HEK293 (cell line): ENCODE data around the gene CPA2.
A peak's percentile ranks its signal among the peaks of the same experiment; 100 is the strongest.

ENCODE experiments used
- GLI2 ChIP-seq: fragments of 450-650 bp; formaldehyde crosslinking; IDR thresholded peaks from 2 replicates; pipeline ENCODE4; 2017; ENCODE audit warnings: missing biosample characterization, missing genetic modification characterization, low read depth, borderline replicate concordance
- KLF1 ChIP-seq: fragments of 450-650 bp; formaldehyde crosslinking; IDR thresholded peaks from 2 replicates; pipeline ENCODE4 v1.5.1; 2016; ENCODE audit warnings: missing biosample characterization, missing genetic modification characterization
- PRDM6 ChIP-seq: fragments of 450-650 bp; formaldehyde crosslinking; IDR thresholded peaks from 2 replicates; pipeline ENCODE4 v1.5.1; 2017; ENCODE audit warnings: missing biosample characterization, missing genetic modification characterization
- SALL2 ChIP-seq: fragments of 450-650 bp; formaldehyde crosslinking; IDR thresholded peaks from 2 replicates; pipeline ENCODE4 v1.5.0; 2017; ENCODE audit warnings: missing biosample characterization, mild to moderate bottlenecking, missing genetic modification characterization, borderline replicate concordance
- WT1 ChIP-seq: fragments of 450-650 bp; formaldehyde crosslinking; IDR thresholded peaks from 2 replicates; pipeline ENCODE4 v1.5.1; 2016; ENCODE audit warnings: missing biosample characterization, missing genetic modification characterization
- ZBTB6 ChIP-seq: fragments of 450-650 bp; formaldehyde crosslinking; IDR thresholded peaks from 2 replicates; pipeline ENCODE4 v1.5.1; 2017; ENCODE audit warnings: missing biosample characterization, missing genetic modification characterization
- ZFP3 ChIP-seq: fragments of 450-650 bp; formaldehyde crosslinking; IDR thresholded peaks from 2 replicates; pipeline ENCODE4 v1.5.1; 2016; ENCODE audit warnings: low read depth, missing biosample characterization, missing genetic modification characterization
- ZFP41 ChIP-seq: fragments of 450-650 bp; formaldehyde crosslinking; IDR thresholded peaks from 2 replicates; pipeline ENCODE4 v1.5.1; 2016; ENCODE audit warnings: missing biosample characterization, missing genetic modification characterization, borderline replicate concordance
- ZNF10 ChIP-seq: fragments of 450-650 bp; formaldehyde crosslinking; IDR thresholded peaks from 2 replicates; pipeline ENCODE4 v1.5.1; 2017; ENCODE audit warnings: missing biosample characterization, missing genetic modification characterization
- ZNF138 ChIP-seq: fragments of 450-650 bp; formaldehyde crosslinking; IDR thresholded peaks from 2 replicates; pipeline ENCODE4 v1.5.1; 2016; ENCODE audit warnings: missing biosample characterization, missing genetic modification characterization, borderline replicate concordance
- ZNF157 ChIP-seq: fragments of 450-650 bp; formaldehyde crosslinking; IDR thresholded peaks from 2 replicates; pipeline ENCODE4 v1.5.1; 2016; ENCODE audit warnings: missing biosample characterization, missing genetic modification characterization
- ZNF16 ChIP-seq: fragments of 450-650 bp; formaldehyde crosslinking; IDR thresholded peaks from 2 replicates; pipeline ENCODE4 v1.5.1; 2016; ENCODE audit warnings: low read depth, missing biosample characterization, missing genetic modification characterization
- ZNF223 ChIP-seq: fragments of 450-650 bp; formaldehyde crosslinking; IDR thresholded peaks from 2 replicates; pipeline ENCODE4 v1.5.1; 2016; ENCODE audit warnings: missing biosample characterization, missing genetic modification characterization
- ZNF239 ChIP-seq: fragments of 450-650 bp; formaldehyde crosslinking; IDR thresholded peaks from 2 replicates; pipeline ENCODE4 v1.5.1; 2016; ENCODE audit warnings: missing biosample characterization, missing genetic modification characterization
- ZNF266 ChIP-seq: fragments of 450-650 bp; formaldehyde crosslinking; IDR thresholded peaks from 2 replicates; pipeline ENCODE4 v1.5.1; 2016; ENCODE audit warnings: missing biosample characterization, missing genetic modification characterization, low read depth
- ZNF292 ChIP-seq: fragments of 450-650 bp; formaldehyde crosslinking; IDR thresholded peaks from 2 replicates; pipeline ENCODE4 v1.5.1; 2016; ENCODE audit warnings: low read depth, missing biosample characterization, missing genetic modification characterization, borderline replicate concordance
- ZNF394 ChIP-seq: fragments of 450-650 bp; formaldehyde crosslinking; IDR thresholded peaks from 2 replicates; pipeline ENCODE4 v1.5.1; 2016; ENCODE audit warnings: missing biosample characterization, missing genetic modification characterization, mild to moderate bottlenecking, moderate library complexity, borderline replicate concordance
- ZNF404 ChIP-seq: fragments of 450-650 bp; formaldehyde crosslinking; IDR thresholded peaks from 2 replicates; pipeline ENCODE4 v1.5.1; 2017; ENCODE audit warnings: missing biosample characterization, missing genetic modification characterization
- ZNF426 ChIP-seq: fragments of 450-650 bp; formaldehyde crosslinking; IDR thresholded peaks from 2 replicates; pipeline ENCODE4 v1.5.1; 2017; ENCODE audit warnings: missing biosample characterization, missing genetic modification characterization, mild to moderate bottlenecking, inconsistent platforms, moderate library complexity
- ZNF433 ChIP-seq: fragments of 450-650 bp; formaldehyde crosslinking; IDR thresholded peaks from 2 replicates; pipeline ENCODE4 v1.5.1; 2016; ENCODE audit warnings: missing biosample characterization, missing genetic modification characterization, low read depth
- ZNF501 ChIP-seq: fragments of 450-650 bp; formaldehyde crosslinking; IDR thresholded peaks from 2 replicates; pipeline ENCODE4 v1.5.1; 2016; ENCODE audit warnings: missing biosample characterization, missing genetic modification characterization
- ZNF560 ChIP-seq: fragments of 450-650 bp; formaldehyde crosslinking; IDR thresholded peaks from 2 replicates; pipeline ENCODE4 v1.5.1; 2017; ENCODE audit warnings: missing biosample characterization, missing genetic modification characterization, borderline replicate concordance
- ZNF660 ChIP-seq: fragments of 450-650 bp; IDR thresholded peaks from 2 replicates; pipeline ENCODE4 v1.5.1; 2018; ENCODE audit warnings: missing biosample characterization, mild to moderate bottlenecking, missing genetic modification characterization
- ZNF670 ChIP-seq: fragments of 450-650 bp; formaldehyde crosslinking; IDR thresholded peaks from 2 replicates; pipeline ENCODE4 v1.5.1; 2016; ENCODE audit warnings: missing biosample characterization, missing genetic modification characterization, low read depth
- ZNF843 ChIP-seq: fragments of 450-650 bp; formaldehyde crosslinking; IDR thresholded peaks from 2 replicates; pipeline ENCODE4 v1.5.1; 2016; ENCODE audit warnings: missing biosample characterization, missing genetic modification characterization
- ZSCAN18 ChIP-seq: fragments of 450-650 bp; formaldehyde crosslinking; IDR thresholded peaks from 2 replicates; pipeline ENCODE4 v1.5.1; 2016; ENCODE audit warnings: missing biosample characterization, missing genetic modification characterization
- TF ChIP-seq, protein P1 (sequence below): fragments of 450-650 bp; formaldehyde crosslinking; IDR thresholded peaks from 2 replicates; pipeline ENCODE4 v1.5.1; 2016; ENCODE audit warnings: missing biosample characterization, missing genetic modification characterization
- TF ChIP-seq, protein P2 (sequence below): fragments of 450-650 bp; formaldehyde crosslinking; IDR thresholded peaks from 2 replicates; pipeline ENCODE4 v1.5.1; 2016; ENCODE audit warnings: missing biosample characterization, missing genetic modification characterization, borderline replicate concordance
- TF ChIP-seq, protein P3 (sequence below): fragments of 450-650 bp; formaldehyde crosslinking; IDR thresholded peaks from 2 replicates; pipeline ENCODE4 v1.5.1; 2016; ENCODE audit warnings: missing biosample characterization, missing genetic modification characterization

The CPA2 gene

DNA sequence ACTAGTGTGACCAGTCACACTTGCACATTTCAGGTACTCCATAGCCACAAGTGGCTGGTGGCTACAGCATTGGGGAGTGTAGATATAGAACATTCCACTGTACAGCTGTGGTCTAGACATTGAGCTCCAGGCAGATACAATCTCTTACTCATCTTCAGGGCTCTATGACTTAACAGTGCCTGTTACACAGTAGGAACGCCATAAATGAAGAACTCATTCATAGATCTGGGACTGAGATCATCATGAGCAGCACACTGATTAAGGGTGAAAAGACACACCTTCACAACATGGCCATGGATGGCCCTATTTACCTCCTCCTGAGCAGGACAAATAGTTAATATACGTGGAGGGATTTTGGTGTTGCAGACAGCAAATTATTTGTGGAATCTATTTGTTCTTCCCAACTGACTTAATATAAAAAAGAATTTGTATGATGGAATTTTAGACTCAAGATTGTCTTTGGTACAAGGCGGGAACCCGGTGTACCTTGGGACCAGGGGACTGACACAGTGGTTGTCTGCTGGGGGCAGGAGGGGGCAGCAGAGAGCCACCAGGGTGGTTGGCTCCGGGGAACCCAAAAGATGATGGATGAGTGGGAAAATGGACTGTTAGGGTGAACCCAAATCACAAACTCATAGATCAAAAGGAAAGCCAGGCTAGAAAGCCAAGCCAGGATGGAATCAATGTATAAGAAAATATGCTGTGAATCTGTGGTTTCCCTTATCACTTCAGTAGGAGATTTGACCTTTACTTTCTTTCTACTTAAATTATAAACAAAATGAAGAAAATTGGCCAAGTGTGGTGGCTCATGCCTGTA, 24.3 kb upstream of the CPA2 start (continued):
- TF ChIP-seq, protein P1, sequence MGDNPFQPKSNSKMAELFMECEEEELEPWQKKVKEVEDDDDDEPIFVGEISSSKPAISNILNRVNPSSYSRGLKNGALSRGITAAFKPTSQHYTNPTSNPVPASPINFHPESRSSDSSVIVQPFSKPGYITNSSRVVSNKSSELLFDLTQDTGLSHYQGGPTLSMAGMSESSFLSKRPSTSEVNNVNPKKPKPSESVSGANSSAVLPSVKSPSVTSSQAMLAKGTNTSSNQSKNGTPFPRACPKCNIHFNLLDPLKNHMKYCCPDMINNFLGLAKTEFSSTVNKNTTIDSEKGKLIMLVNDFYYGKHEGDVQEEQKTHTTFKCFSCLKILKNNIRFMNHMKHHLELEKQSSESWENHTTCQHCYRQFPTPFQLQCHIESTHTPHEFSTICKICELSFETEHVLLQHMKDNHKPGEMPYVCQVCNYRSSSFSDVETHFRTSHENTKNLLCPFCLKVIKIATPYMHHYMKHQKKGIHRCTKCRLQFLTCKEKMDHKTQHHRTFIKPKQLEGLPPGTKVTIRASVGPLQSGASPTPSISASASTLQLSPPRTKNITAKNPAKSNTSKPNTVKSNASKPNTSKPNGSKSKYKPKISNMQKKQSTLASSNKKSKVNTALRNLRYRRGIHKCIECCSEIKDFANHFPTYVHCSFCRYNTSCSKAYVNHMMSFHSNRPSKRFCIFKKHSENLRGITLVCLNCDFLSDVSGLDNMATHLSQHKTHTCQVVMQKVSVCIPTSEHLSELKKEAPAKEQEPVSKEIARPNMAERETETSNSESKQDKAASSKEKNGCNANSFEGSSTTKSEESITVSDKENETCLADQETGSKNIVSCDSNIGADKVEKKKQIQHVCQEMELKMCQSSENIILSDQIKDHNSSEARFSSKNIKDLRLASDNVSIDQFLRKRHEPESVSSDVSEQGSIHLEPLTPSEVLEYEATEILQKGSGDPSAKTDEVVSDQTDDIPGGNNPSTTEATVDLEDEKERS (tag by site-specific recombination), result no peak
- TF ChIP-seq ZSCAN18 (tag by site-specific recombination) (no peak), ZNF223 (no peak), KLF1 (no peak), ZNF239 (no peak), ZNF843 (tag by site-specific recombination) (no peak), ZFP3 (no peak), ZNF394 (tag by site-specific recombination) (no peak), PRDM6 (tag by site-specific recombination) (no peak), ZNF433 (tag by site-specific recombination) (no peak), ZNF660 (no peak), ZNF10 (no peak), ZFP41 (tag by site-specific recombination) (no peak), ZNF426 (tag by site-specific recombination) (no peak), ZNF292 (tag by site-specific recombination) (no peak), SALL2 (tag by site-specific recombination) (no peak), ZNF16 (no peak), ZNF138 (tag by site-specific recombination) (no peak), ZNF670 (tag by site-specific recombination) (no peak), ZNF404 (tag by site-specific recombination) (no peak), GLI2 (tag by site-specific recombination) (no peak), ZNF157 (no peak), WT1 (tag by site-specific recombination) (no peak), ZBTB6 (no peak), ZNF560 (tag by site-specific recombination) (no peak), ZNF266 (tag by site-specific recombination) (no peak), ZNF501 (0 out of 2 replicates have a peak, but pooled peaks have one; percentile 29)
- TF ChIP-seq, protein P2, sequence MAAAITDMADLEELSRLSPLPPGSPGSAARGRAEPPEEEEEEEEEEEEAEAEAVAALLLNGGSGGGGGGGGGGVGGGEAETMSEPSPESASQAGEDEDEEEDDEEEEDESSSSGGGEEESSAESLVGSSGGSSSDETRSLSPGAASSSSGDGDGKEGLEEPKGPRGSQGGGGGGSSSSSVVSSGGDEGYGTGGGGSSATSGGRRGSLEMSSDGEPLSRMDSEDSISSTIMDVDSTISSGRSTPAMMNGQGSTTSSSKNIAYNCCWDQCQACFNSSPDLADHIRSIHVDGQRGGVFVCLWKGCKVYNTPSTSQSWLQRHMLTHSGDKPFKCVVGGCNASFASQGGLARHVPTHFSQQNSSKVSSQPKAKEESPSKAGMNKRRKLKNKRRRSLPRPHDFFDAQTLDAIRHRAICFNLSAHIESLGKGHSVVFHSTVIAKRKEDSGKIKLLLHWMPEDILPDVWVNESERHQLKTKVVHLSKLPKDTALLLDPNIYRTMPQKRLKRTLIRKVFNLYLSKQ (tag by site-specific recombination), result no peak
- TF ChIP-seq, protein P3, sequence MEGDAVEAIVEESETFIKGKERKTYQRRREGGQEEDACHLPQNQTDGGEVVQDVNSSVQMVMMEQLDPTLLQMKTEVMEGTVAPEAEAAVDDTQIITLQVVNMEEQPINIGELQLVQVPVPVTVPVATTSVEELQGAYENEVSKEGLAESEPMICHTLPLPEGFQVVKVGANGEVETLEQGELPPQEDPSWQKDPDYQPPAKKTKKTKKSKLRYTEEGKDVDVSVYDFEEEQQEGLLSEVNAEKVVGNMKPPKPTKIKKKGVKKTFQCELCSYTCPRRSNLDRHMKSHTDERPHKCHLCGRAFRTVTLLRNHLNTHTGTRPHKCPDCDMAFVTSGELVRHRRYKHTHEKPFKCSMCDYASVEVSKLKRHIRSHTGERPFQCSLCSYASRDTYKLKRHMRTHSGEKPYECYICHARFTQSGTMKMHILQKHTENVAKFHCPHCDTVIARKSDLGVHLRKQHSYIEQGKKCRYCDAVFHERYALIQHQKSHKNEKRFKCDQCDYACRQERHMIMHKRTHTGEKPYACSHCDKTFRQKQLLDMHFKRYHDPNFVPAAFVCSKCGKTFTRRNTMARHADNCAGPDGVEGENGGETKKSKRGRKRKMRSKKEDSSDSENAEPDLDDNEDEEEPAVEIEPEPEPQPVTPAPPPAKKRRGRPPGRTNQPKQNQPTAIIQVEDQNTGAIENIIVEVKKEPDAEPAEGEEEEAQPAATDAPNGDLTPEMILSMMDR (tag by site-specific recombination), result peak; percentile 81
